ENCODE results near the gene ELAVL1. TPM values are rescaled to one million over a fixed set of nuclear protein-coding genes. Genes with fewer than 3 reads are reported as not detected.

The ELAVL1 gene
- total RNA-seq, 1 donor from 2014 or later = 107 TPM

- Mint-ChIP-seq H3K27ac (ENCODE audit: unreplicated experiment) (peak overlapping the region; percentile 70), H3K36me3 (ENCODE audit: low read depth, unreplicated experiment) (peaks cover 19% of the 10 kb centered on the region), H3K9me3 (ENCODE audit: unreplicated experiment) (no peaks in the 10 kb centered on the region), H3K4me1 (ENCODE audit: low read depth, unreplicated experiment) (peaks cover 47% of the 10 kb centered on the region), H3K4me3 (ENCODE audit: unreplicated experiment) (no peak overlapping the region), H3K27me3 (ENCODE audit: low read depth, unreplicated experiment) (no peaks in the 10 kb centered on the region)
- no peak overlapping the region for H2AFZ ChIP-seq (ENCODE audit: low read depth, low read length)
- H3K27ac ChIP-seq (ENCODE audit: low read depth, low read length) = peak overlapping the region; percentile 31
- H3K79me2 ChIP-seq (ENCODE audit: insufficient read depth, low read length) = peaks cover 82% of the 10 kb centered on the region
- H3K9me3 ChIP-seq (ENCODE audit: insufficient read depth, low read depth, low read length) = no peaks in the 10 kb centered on the region
- TF ChIP-seq EZH2 (IDR thresholded peaks at IDR 0.05; ENCODE audit: insufficient read depth, low read length) = no peak
- TF ChIP-seq, protein P1, sequence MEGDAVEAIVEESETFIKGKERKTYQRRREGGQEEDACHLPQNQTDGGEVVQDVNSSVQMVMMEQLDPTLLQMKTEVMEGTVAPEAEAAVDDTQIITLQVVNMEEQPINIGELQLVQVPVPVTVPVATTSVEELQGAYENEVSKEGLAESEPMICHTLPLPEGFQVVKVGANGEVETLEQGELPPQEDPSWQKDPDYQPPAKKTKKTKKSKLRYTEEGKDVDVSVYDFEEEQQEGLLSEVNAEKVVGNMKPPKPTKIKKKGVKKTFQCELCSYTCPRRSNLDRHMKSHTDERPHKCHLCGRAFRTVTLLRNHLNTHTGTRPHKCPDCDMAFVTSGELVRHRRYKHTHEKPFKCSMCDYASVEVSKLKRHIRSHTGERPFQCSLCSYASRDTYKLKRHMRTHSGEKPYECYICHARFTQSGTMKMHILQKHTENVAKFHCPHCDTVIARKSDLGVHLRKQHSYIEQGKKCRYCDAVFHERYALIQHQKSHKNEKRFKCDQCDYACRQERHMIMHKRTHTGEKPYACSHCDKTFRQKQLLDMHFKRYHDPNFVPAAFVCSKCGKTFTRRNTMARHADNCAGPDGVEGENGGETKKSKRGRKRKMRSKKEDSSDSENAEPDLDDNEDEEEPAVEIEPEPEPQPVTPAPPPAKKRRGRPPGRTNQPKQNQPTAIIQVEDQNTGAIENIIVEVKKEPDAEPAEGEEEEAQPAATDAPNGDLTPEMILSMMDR (IDR thresholded peaks at IDR 0.05; ENCODE audit: insufficient read depth, low read depth, low read length) = no peak
- H3K4me1 ChIP-seq (ENCODE audit: insufficient read depth, low read length) = peaks cover 31% of the 10 kb centered on the region
- H4K20me1 ChIP-seq (ENCODE audit: insufficient read depth, low read length) = peaks cover 94% of the 10 kb centered on the region
- FAIRE-seq (peak; percentile 59), DNase-seq (ENCODE audit: low read depth) (peak; percentile 60)
- peak overlapping the region; percentile 67 for H3K4me2 ChIP-seq (ENCODE audit: low read length)
- H3K36me3 ChIP-seq (ENCODE audit: insufficient read depth, low read length) = peaks cover 16% of the 10 kb centered on the region
- H3K27me3 ChIP-seq (ENCODE audit: insufficient read depth, low read length) = no peaks in the 10 kb centered on the region
- no peak overlapping the region for H3K4me3 ChIP-seq (ENCODE audit: insufficient read depth, low read depth, low read length)
- H3K9ac ChIP-seq (ENCODE audit: low read length) = peak overlapping the region; percentile 51
These were observed 16.3 kb downstream of the ELAVL1 start for GRCh38 chr19:7989071-7989575.

DNA sequence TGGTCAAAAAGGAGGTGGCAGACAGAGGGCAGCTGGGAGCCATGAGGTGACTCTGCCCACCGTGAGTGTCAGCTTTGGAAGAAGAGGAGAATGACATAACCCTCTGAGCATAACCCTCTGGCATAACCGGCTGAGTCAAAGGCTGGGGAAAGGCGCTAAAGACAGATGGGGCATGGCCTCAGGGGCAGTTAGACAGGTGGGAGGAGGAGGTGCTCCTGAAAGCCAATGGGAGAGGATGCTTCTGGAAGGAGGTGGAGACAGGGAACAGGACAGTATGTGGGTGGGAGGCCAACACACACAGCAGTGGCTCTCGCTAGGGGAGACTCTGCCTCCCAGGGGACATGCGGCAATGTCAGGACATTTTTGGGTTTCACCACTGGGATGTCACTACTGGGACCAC, 17.1 kb downstream of the ELAVL1 start:
- Mint-ChIP-seq H3K27ac (ENCODE audit: unreplicated experiment) (peak overlapping the region; percentile 70), H3K36me3 (ENCODE audit: low read depth, unreplicated experiment) (peaks cover 22% of the 10 kb centered on the region)

More for the DNA sequence above, 17.1 kb downstream of the ELAVL1 start:
- H3K79me2 ChIP-seq (ENCODE audit: insufficient read depth, low read length) = peaks cover 82% of the 10 kb centered on the region
- no peaks in the 10 kb centered on the region for H3K27me3 ChIP-seq (ENCODE audit: insufficient read depth, low read length)
- H3K4me2 ChIP-seq (ENCODE audit: low read length) = no peak overlapping the region
- H3K27ac ChIP-seq (ENCODE audit: low read depth, low read length) = peak overlapping the region; percentile 31
- H3K4me1 ChIP-seq (ENCODE audit: insufficient read depth, low read length) = peaks cover 31% of the 10 kb centered on the region
- Mint-ChIP-seq H3K4me3 (ENCODE audit: unreplicated experiment) (peak overlapping the region; percentile 46), H3K4me1 (ENCODE audit: low read depth, unreplicated experiment) (peaks cover 38% of the 10 kb centered on the region), H3K9me3 (ENCODE audit: unreplicated experiment) (no peaks in the 10 kb centered on the region), H3K27me3 (ENCODE audit: low read depth, unreplicated experiment) (no peaks in the 10 kb centered on the region)
- no peak overlapping the region for H2AFZ ChIP-seq (ENCODE audit: low read depth, low read length)
- H4K20me1 ChIP-seq (ENCODE audit: insufficient read depth, low read length) = peaks cover 94% of the 10 kb centered on the region
- H3K9me3 ChIP-seq (ENCODE audit: insufficient read depth, low read depth, low read length) = no peaks in the 10 kb centered on the region
- peaks cover 19% of the 10 kb centered on the region for H3K36me3 ChIP-seq (ENCODE audit: insufficient read depth, low read length)
- DNase-seq (ENCODE audit: low read depth) (no peak), FAIRE-seq (no peak)
- no peak overlapping the region for H3K4me3 ChIP-seq (ENCODE audit: insufficient read depth, low read depth, low read length)
- H3K9ac ChIP-seq (ENCODE audit: low read length) = no peak overlapping the region
- TF ChIP-seq, protein P1 (IDR thresholded peaks at IDR 0.05; ENCODE audit: insufficient read depth, low read depth, low read length) = no peak
- no peak for TF ChIP-seq EZH2 (IDR thresholded peaks at IDR 0.05; ENCODE audit: insufficient read depth, low read length)
